CD4-positive, alpha-beta T cell treated with Interferon alpha-2 for 1 hour (primary cell): ENCODE measurements around the gene SMAD3.
"Not testable (repeated sequence)": the region's sequence is repeated elsewhere in the genome, so short reads cannot be mapped to it uniquely, and the experiment has no call there.

Experiments used
- DNase-seq, 2 donors: peaks; one replicate each; pipeline ENCODE4 v3.0.0-alpha.2; 2020 to 2022

Gene SMAD3

GRCh38 chr15:67110958-67111864 is 45.8 kb downstream of the SMAD3 start:
- DNase-seq: peak; percentile 38 to 51

GRCh38 chr15:67114046-67114445 is 48.6 kb downstream of the SMAD3 start:
- DNase-seq: no peak

GRCh38 chr15:67114846-67115585 is 49.6 kb downstream of the SMAD3 start:
- DNase-seq: no peak

- DNase-seq: no peak
Observed at GRCh38 chr15:67115586-67115969, 50.2 kb downstream of the SMAD3 start.

- DNase-seq: peak in 1 of 2 donors; percentile 51
Observed at GRCh38 chr15:67116742-67117141, 51.3 kb downstream of the SMAD3 start.

- DNase-seq: no peak
Observed at GRCh38 chr15:67117370-67117769, 52.0 kb downstream of the SMAD3 start.

- DNase-seq: no peak
Observed at GRCh38 chr15:67118808-67119207, 53.4 kb downstream of the SMAD3 start.

GRCh38 chr15:67119238-67119846 is 53.9 kb downstream of the SMAD3 start:
- DNase-seq: no peak

GRCh38 chr15:67120009-67120838 is 54.8 kb downstream of the SMAD3 start:
- DNase-seq: no peak

GRCh38 chr15:67120839-67121643 is 55.6 kb downstream of the SMAD3 start:
- DNase-seq: peak; percentile 90 to 91

GRCh38 chr15:67121644-67122605 is 56.5 kb downstream of the SMAD3 start:
- DNase-seq: no peak

GRCh38 chr15:67122816-67123215 is 57.4 kb downstream of the SMAD3 start:
- not testable (repeated sequence) for DNase-seq

GRCh38 chr15:67123291-67123690 is 57.9 kb downstream of the SMAD3 start:
- not testable (repeated sequence) for DNase-seq

- no peak for DNase-seq
Observed at GRCh38 chr15:67124111-67124510, 58.7 kb downstream of the SMAD3 start.

- no peak for DNase-seq
Observed at GRCh38 chr15:67124911-67125588, 59.6 kb downstream of the SMAD3 start.

- no peak for DNase-seq
Observed at GRCh38 chr15:67125589-67126502, 60.4 kb downstream of the SMAD3 start.

GRCh38 chr15:67126551-67127330 is 61.3 kb downstream of the SMAD3 start:
- DNase-seq: no peak

GRCh38 chr15:67127331-67127664 is 61.9 kb downstream of the SMAD3 start:
- DNase-seq: no peak
